ENCODE measurements around the gene SPRR5.

The SPRR5 gene

DNA sequence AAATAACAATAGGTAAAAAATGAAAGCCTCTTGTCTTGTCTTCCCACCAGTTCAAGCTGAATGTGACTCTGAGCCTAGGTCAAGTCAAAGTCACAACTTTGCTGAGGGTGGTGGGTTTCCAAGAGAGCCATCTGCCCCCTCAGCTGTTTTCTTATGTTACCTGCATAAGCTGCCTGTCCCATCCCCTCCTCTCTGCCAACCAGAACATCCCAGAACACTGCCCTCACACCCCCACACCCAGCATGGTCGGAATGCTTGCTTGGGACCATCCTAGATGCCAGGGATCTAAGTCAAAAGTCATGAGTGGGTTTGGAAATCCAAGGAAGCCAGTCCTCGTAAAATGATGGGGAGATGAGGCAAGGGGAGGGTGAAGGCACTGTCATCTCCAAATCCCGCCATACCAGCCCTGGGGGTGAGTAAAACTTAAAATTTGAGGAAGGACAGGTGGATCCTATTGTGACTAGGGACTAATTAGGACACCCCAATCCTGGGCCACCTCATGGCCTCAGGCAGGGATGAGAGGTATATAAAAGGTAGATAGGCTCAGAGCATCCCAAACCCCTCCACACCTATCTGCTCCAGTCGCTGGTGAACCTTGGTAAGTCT lies at the start of gene SPRR5:
TSS of gene SPRR5 (plus strand) at position 556 of the 606 bp plus-strand sequence. CDS start 1,349 bp downstream, outside the sequence.
- no peak for DNase-seq (ENCODE audit: low read depth)
- H3K4me3 ChIP-seq (ENCODE audit: low read length), result no peak within 1 kb of the TSS
- no peak for TF ChIP-seq CTCF (conservative IDR thresholded peaks at IDR 0.05; ENCODE audit: low read length)

- no peak overlapping the region for H3K4me3 ChIP-seq (ENCODE audit: low read length)
- no peak for DNase-seq (ENCODE audit: low read depth)
- TF ChIP-seq CTCF (conservative IDR thresholded peaks at IDR 0.05; ENCODE audit: low read length), result no peak
Measured at GRCh38 chr1:152899027-152899426, 48.0 kb upstream of the SPRR5 start.

- DNase-seq (ENCODE audit: low read depth), result no peak
- no peak for TF ChIP-seq CTCF (conservative IDR thresholded peaks at IDR 0.05; ENCODE audit: low read length)
- H3K4me3 ChIP-seq (ENCODE audit: low read length), result no peak overlapping the region
Measured at GRCh38 chr1:152899883-152900282, 47.1 kb upstream of the SPRR5 start.

DNA sequence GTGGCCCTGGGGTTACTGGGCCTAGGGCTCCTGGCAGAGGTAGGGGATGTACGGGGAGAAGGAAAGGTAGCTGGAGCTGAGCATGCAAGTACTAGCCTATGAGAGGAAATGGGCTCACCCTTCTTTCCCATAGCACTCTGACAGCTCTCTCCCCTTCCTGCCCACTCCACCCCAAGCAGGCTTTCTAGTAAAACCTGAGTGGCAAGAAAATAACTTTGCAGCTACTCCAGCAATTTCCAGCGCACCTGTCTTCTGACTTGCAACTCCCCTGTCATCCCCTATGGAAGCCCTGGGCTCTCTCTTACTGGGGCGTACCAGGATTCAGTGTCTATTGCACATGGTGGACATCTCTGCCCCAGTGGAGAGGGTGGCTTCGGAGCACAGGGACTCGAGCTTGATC lies 45.4 kb upstream of the SPRR5 start:
- no peak for TF ChIP-seq CTCF (conservative IDR thresholded peaks at IDR 0.05; ENCODE audit: low read length)
- no peak for DNase-seq (ENCODE audit: low read depth)
- no peak overlapping the region for H3K4me3 ChIP-seq (ENCODE audit: low read length)

DNA sequence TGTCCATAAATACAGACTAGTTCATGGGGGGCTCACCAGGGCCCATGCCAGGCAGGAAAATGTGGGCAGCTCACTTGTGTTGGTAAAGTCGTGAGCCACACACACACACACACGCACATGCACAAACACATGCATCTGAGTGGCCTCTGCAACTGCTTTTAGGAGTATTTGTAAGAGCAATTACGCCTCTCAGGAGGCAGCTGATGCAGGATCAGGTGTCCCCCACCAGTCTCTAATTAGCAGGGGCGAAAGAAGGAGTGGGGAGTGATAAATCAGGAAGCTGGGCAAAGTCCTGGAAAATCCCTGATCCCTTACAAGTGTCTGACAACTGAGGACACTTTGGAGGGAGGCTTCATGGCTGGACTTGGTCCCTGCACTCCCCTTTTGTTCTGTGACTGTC lies 44.4 kb upstream of the SPRR5 start:
- no peak for TF ChIP-seq CTCF (conservative IDR thresholded peaks at IDR 0.05; ENCODE audit: low read length)
- H3K4me3 ChIP-seq (ENCODE audit: low read length), result no peak overlapping the region
- DNase-seq (ENCODE audit: low read depth), result no peak

DNA sequence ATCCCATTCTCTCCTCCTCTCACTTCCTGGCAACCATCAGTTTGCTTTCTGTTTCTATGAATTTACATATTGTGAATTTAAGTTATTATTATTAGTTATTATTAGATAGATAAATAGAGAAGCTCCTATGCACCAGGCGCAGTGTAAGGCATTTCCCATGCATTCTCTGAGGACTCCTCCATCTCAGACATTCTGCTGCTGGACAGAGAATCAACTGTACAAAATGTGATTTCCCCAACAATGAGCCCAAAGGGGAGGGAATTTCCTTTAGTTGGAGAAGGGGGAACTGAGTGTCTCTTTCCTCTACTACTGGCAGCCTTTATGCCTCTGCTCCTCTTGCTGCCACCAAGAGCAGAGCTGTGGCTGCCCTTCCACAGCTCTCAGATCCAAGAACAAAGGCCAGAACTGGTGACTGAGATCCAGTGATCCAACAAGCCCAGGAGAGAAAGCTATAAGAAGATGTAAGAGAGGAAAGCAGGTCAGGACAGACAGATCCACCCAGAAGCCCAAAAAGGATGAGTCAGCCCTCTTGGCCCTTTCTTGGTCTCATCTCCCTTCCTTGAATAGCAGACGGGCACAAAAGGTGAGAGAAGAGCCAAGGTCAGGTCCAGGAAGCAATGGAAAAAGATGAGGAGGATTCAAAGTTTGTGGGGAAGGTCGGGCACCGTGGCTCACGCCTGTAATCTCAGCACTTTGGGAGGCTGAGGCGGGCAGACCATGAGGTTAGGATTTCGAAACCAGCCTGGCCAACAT lies 42.1 kb upstream of the SPRR5 start:
- no peak for DNase-seq (ENCODE audit: low read depth)
- TF ChIP-seq CTCF (conservative IDR thresholded peaks at IDR 0.05; ENCODE audit: low read length), result no peak
- H3K4me3 ChIP-seq (ENCODE audit: low read length), result no peak overlapping the region

DNA sequence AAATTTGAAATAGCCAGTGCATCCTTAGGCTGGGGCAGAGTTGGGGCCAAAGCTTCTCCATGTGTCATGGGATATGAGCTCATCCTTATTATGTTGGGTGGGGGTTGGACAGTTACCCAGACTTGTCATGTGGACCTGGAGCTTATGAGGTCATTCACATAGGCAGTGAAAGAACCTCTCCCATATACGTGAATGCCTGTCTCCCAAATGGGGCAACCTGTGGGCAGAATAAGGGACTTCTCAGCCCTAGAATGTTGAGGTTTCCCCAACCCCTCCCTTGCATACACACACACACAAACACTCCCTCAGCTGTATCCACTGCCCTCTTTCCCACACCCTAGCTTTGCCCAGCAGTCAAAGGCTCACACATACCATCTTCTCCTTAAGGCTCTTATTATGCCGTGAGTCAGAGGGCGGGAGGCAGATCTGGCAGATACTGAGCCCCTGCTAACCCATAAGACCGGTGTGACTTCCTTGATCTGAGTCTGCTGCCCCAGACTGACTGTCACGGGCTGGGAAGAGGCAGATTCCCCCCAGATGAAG lies 40.9 kb upstream of the SPRR5 start:
- H3K4me3 ChIP-seq (ENCODE audit: low read length), result no peak overlapping the region
- TF ChIP-seq CTCF (conservative IDR thresholded peaks at IDR 0.05; ENCODE audit: low read length), result no peak
- DNase-seq (ENCODE audit: low read depth), result peak; percentile 87
